HepG2 (cell line): ENCODE results near the gene C14orf119. TPM values are rescaled to one million over a fixed set of nuclear protein-coding genes. Genes with fewer than 3 reads are reported as not detected.

Experiments used
- BRCA1 ChIP-seq: sonication (generic); formaldehyde crosslinking; IDR thresholded peaks from 2 replicates; pipeline ENCODE4 v1.4.0; 2020; ENCODE audit warnings: missing genetic modification reagents
- DZIP1 ChIP-seq: sonication (generic); formaldehyde crosslinking; IDR thresholded peaks from 2 replicates; pipeline ENCODE4 v1.5.0; 2020; ENCODE audit warnings: mild to moderate bottlenecking, missing genetic modification reagents
- HOXA9 ChIP-seq: sonication (generic); formaldehyde crosslinking; IDR thresholded peaks from 2 replicates; pipeline ENCODE4 v1.8.1; 2022; ENCODE audit warnings: missing genetic modification reagents, mild to moderate bottlenecking, moderate library complexity, borderline replicate concordance
- IRF1 ChIP-seq: sonication (generic); formaldehyde crosslinking; IDR thresholded peaks from 2 replicates; pipeline ENCODE4 v1.4.0; 2020; ENCODE audit warnings: low read depth, mild to moderate bottlenecking, missing genetic modification reagents
- MAFK ChIP-seq, 2 experiments: IDR thresholded peaks in 1 of 2; conservative IDR thresholded peaks in 1 of 2; 2 replicates each; pipeline ENCODE4 v1.6.1; 2011; ENCODE audit warnings: improper control_type of control experiment in 2 of 2, low read length in 2 of 2
- SRF ChIP-seq: IDR thresholded peaks from 2 replicates; pipeline ENCODE4 v1.6.1; 2011; ENCODE audit warnings: mild to moderate bottlenecking, low read depth, low read length, moderate library complexity
- SRSF1 ChIP-seq: fragments of 200-400 bp; formaldehyde crosslinking; optimal IDR thresholded peaks from 2 replicates; pipeline ENCODE3; 2017; ENCODE audit warnings: mild to moderate bottlenecking, low read depth, low read length, moderate library complexity
- TBP ChIP-seq: sonication (generic); formaldehyde crosslinking; IDR thresholded peaks from 2 replicates; pipeline ENCODE4 v1.5.0; 2020; ENCODE audit warnings: missing genetic modification reagents
- ZBTB40 ChIP-seq, 2 experiments: fragments of 450-650 bp in 1 of 2; sonication (generic) in 1 of 2; formaldehyde crosslinking in 1 of 2; IDR thresholded peaks; 2 replicates each; pipeline versions ENCODE4 v1.6.1 to v1.8.0; 2016 to 2022; ENCODE audit warnings: antibody characterized with exemption in 1 of 2, mild to moderate bottlenecking in 1 of 2, missing genetic modification reagents in 1 of 2
- ZKSCAN1 ChIP-seq: fragments of 150-350 bp; IDR thresholded peaks from 2 replicates; pipeline ENCODE4 v1.6.1; 2014; ENCODE audit warnings: low read length
- ZNF607 ChIP-seq: sonication (generic); formaldehyde crosslinking; IDR thresholded peaks from 2 replicates; pipeline ENCODE4 v1.5.1; 2020; ENCODE audit warnings: missing genetic modification reagents, mild to moderate bottlenecking, borderline replicate concordance
- ZNF703 ChIP-seq: sonication (generic); formaldehyde crosslinking; IDR thresholded peaks from 2 replicates; pipeline ENCODE4 v1.5.1; 2020; ENCODE audit warnings: missing genetic modification reagents, mild to moderate bottlenecking, moderate library complexity, borderline replicate concordance
- ZNF746 ChIP-seq: sonication (generic); formaldehyde crosslinking; IDR thresholded peaks from 2 replicates; pipeline ENCODE4 v1.8.0; 2022; ENCODE audit warnings: mild to moderate bottlenecking, missing genetic modification reagents
- ZNF768 ChIP-seq: sonication (generic); formaldehyde crosslinking; IDR thresholded peaks from 2 replicates; pipeline ENCODE4 v1.4.0; 2020; ENCODE audit warnings: missing genetic modification reagents
- polyA plus RNA-seq, 8 experiments: library from polyadenylated mRNA; depleted of rRNA in 3 of 8; stranded (reverse) in 7 of 8; unstranded in 1 of 8; fragments of >200 nt; fragmentation: Illumina TruSeq in 4 of 8; extraction: Trizol in 4 of 8; gene quantifications; 2 replicates each; pipeline versions ENCODE4 v1.2.1 to v1.2.3, GENCODE V29; 2011 to 2016; ENCODE audit warnings: low read depth in 4 of 8, missing spikeins in 1 of 8, mixed read lengths in 1 of 8; ENCODE audit not compliant: insufficient read depth in 1 of 8
- total RNA-seq, 5 experiments: library from RNA; depleted of rRNA; stranded (reverse); fragments of >200 nt; fragmentation: Illumina TruSeq; extraction: Trizol; gene quantifications; 2 replicates each; pipeline ENCODE4 v1.2.3, GENCODE V29; 2016; ENCODE audit warnings: low read depth in 1 of 5

C14orf119 gene
- total and polyA plus RNA-seq, 2 of the 13 experiments (the other 11 are each of a cell fraction or from before 2014, with no cell fraction given) = 117 to 206 TPM

GRCh38 chr14:23068789-23069412 lies 26.4 kb upstream of the C14orf119 start (continued):
- TF ChIP-seq ZBTB40 (IDR thresholded peaks at IDR 0.05) (no peak), ZBTB40 (CRISPR knock-in tag; IDR thresholded peaks at IDR 0.05) (no peak), SRF (peak; percentile 23; the same call in 1 of the 2 replicates), IRF1 (no peak), ZNF703 (no peak), SRSF1 (no peak), MAFK (conservative IDR thresholded peaks at IDR 0.05 in 1 of 2, IDR thresholded peaks at IDR 0.05 in 1 of 2; ENCODE audit: low read length in 2 of 2) (no peak), HOXA9 (CRISPR knock-in tag) (no peak), ZNF768 (CRISPR knock-in tag) (no peak; the same call in 1 of the 2 replicates), BRCA1 (CRISPR knock-in tag) (no peak), DZIP1 (no peak), TBP (CRISPR knock-in tag) (no peak), ZNF746 (no peak), ZKSCAN1 (no peak), ZNF607 (CRISPR knock-in tag) (no peak)
